ENCODE measurements around the gene IGSF23. TPM values are rescaled to one million over a fixed set of nuclear protein-coding genes. Genes with fewer than 3 reads are reported as not detected.

Gene IGSF23
- total RNA-seq, 2 donors from 2014 or later, result not detected

DNA sequence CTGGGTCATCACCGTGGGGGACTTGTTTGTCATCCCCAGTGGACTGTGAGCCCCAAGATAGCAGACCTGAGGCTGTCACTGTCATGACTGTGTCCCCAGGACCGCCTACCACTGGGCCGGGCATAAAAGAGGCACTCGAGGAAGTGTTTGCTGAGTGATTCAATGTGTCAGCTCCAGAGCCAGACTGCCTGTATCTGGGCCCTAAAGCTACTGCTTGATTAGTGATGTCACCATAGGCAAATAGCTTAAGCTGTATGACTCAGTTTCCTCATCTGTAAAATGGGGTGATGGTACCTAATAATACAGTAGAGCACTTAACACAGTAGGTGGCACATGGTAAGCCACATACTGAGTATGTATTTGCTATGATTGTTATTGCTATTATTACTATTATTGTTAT is 46.7 kb downstream of the IGSF23 start:
- H3K36me3 ChIP-seq (ENCODE audit: control insufficient read depth, insufficient read depth, low read length), result peaks cover 75% of the 10 kb centered on the region
- TF ChIP-seq, protein P1, sequence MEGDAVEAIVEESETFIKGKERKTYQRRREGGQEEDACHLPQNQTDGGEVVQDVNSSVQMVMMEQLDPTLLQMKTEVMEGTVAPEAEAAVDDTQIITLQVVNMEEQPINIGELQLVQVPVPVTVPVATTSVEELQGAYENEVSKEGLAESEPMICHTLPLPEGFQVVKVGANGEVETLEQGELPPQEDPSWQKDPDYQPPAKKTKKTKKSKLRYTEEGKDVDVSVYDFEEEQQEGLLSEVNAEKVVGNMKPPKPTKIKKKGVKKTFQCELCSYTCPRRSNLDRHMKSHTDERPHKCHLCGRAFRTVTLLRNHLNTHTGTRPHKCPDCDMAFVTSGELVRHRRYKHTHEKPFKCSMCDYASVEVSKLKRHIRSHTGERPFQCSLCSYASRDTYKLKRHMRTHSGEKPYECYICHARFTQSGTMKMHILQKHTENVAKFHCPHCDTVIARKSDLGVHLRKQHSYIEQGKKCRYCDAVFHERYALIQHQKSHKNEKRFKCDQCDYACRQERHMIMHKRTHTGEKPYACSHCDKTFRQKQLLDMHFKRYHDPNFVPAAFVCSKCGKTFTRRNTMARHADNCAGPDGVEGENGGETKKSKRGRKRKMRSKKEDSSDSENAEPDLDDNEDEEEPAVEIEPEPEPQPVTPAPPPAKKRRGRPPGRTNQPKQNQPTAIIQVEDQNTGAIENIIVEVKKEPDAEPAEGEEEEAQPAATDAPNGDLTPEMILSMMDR (conservative IDR thresholded peaks at IDR 0.05), result no peak
- no peak overlapping the region for H3K9ac ChIP-seq (ENCODE audit: extremely low read depth, low read length, poor library complexity, severe bottlenecking)
- no peaks in the 10 kb centered on the region for H3K27me3 ChIP-seq (ENCODE audit: control insufficient read depth, insufficient read depth, low read length, poor library complexity, severe bottlenecking)
- H3K27ac ChIP-seq (ENCODE audit: low read depth, low read length), result no peak overlapping the region
- H3K9me3 ChIP-seq (ENCODE audit: control insufficient read depth, low read length), result no peaks in the 10 kb centered on the region
- Mint-ChIP-seq H3K4me3 (no peak overlapping the region), H3K4me1 (peaks cover 5% of the 10 kb centered on the region), H3K27me3 (ENCODE audit: insufficient read depth) (no peaks in the 10 kb centered on the region), H3K9me3 (no peaks in the 10 kb centered on the region), H3K36me3 (ENCODE audit: low read depth) (peaks cover 70% of the 10 kb centered on the region), H3K27ac (no peak overlapping the region)
- no peak overlapping the region for H3K4me3 ChIP-seq (ENCODE audit: low read length)
- no peak for DNase-seq
- 92 to 94% methylated on average over 4 of the region's 4 CpGs for WGBS, 2 experiments (ENCODE audit: insufficient coverage in 1 of 2, insufficient read length in 1 of 2)
- no peaks in the 10 kb centered on the region for H3K4me1 ChIP-seq (ENCODE audit: control insufficient read depth, insufficient read depth, low read length)

DNA sequence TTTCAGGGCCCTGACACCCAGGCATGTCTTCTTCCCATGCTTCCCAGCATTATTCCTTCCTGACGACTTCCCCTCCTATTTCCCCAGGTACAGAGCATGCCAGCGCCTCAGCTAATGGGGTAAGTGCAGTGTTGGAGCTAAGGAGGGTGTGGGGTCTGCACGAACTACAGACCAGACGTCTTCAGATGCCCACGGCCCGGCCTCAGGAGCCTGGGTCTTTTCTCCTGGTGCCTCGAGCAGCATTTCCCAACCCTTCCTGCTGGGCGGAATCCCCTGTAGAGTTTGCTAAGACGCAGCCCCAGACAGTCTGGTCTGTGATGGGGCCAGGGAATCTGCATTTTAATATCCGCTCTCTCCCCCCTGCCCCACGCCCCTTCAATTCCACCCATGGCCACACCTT is 47.8 kb downstream of the IGSF23 start:
- Mint-ChIP-seq H3K4me1 (peaks cover 5% of the 10 kb centered on the region), H3K9me3 (no peaks in the 10 kb centered on the region), H3K4me3 (no peak overlapping the region), H3K27ac (no peak overlapping the region), H3K36me3 (ENCODE audit: low read depth) (peaks cover 60% of the 10 kb centered on the region), H3K27me3 (ENCODE audit: insufficient read depth) (no peaks in the 10 kb centered on the region)
- Histone ChIP-seq H3K9ac (ENCODE audit: extremely low read depth, low read length, poor library complexity, severe bottlenecking) (no peak overlapping the region), H3K27ac (ENCODE audit: low read depth, low read length) (no peak overlapping the region), H3K4me3 (ENCODE audit: low read length) (no peak overlapping the region), H3K4me1 (ENCODE audit: control insufficient read depth, insufficient read depth, low read length) (no peaks in the 10 kb centered on the region), H3K36me3 (ENCODE audit: control insufficient read depth, insufficient read depth, low read length) (peaks cover 63% of the 10 kb centered on the region), H3K9me3 (ENCODE audit: control insufficient read depth, low read length) (no peaks in the 10 kb centered on the region), H3K27me3 (ENCODE audit: control insufficient read depth, insufficient read depth, low read length, poor library complexity, severe bottlenecking) (no peaks in the 10 kb centered on the region)
- TF ChIP-seq, protein P1 (conservative IDR thresholded peaks at IDR 0.05), result no peak
- DNase-seq, result no peak
- WGBS, 2 experiments (ENCODE audit: insufficient coverage in 1 of 2, insufficient read length in 1 of 2), result 91 to 100% methylated on average over 4 to 10 of the region's 11 CpGs

DNA sequence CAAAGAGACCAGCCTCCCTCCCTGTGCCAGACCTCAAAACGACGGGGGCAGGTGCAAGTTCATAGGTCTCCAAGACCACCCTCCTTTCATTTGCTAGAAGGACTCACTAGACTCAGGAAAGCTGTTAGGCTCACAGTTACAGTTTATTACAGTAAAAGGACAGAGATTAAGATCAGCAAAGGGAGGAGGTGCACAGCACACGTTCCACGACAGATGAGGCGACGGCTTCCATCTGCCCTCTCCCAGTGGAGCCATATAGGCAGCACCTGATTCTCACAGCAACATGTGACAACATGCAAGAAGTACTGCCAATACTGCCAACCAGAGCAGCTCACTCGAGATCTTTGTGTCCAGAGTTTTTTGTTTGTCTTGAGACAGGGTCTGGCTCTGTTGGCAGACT is 48.5 kb downstream of the IGSF23 start:
- Histone ChIP-seq H3K27ac (ENCODE audit: low read depth, low read length) (no peak overlapping the region), H3K4me1 (ENCODE audit: control insufficient read depth, insufficient read depth, low read length) (no peaks in the 10 kb centered on the region), H3K27me3 (ENCODE audit: control insufficient read depth, insufficient read depth, low read length, poor library complexity, severe bottlenecking) (no peaks in the 10 kb centered on the region), H3K36me3 (ENCODE audit: control insufficient read depth, insufficient read depth, low read length) (peaks cover 59% of the 10 kb centered on the region), H3K9ac (ENCODE audit: extremely low read depth, low read length, poor library complexity, severe bottlenecking) (no peak overlapping the region), H3K4me3 (ENCODE audit: low read length) (no peak overlapping the region), H3K9me3 (ENCODE audit: control insufficient read depth, low read length) (no peaks in the 10 kb centered on the region)
- Mint-ChIP-seq H3K4me1 (peaks cover 5% of the 10 kb centered on the region), H3K36me3 (ENCODE audit: low read depth) (peaks cover 55% of the 10 kb centered on the region), H3K4me3 (no peak overlapping the region), H3K27me3 (ENCODE audit: insufficient read depth) (no peaks in the 10 kb centered on the region), H3K9me3 (no peaks in the 10 kb centered on the region), H3K27ac (no peak overlapping the region)
- WGBS, 2 experiments (ENCODE audit: insufficient coverage in 1 of 2, insufficient read length in 1 of 2), result 96% methylated on average over 4 to 7 of the region's 7 CpGs
- no peak for DNase-seq
- TF ChIP-seq, protein P1 (conservative IDR thresholded peaks at IDR 0.05), result no peak
